ENCODE measurements around the gene KMO. TPM values are rescaled to one million over a fixed set of nuclear protein-coding genes. Genes with fewer than 3 reads are reported as not detected.

The KMO gene
- total and polyA plus RNA-seq, 2 donors (not counting 3 experiments of a cell fraction or from before 2014, with no cell fraction given) = not detected

GRCh38 chr1:241485145-241485544 is 47.0 kb upstream of the KMO start:
- no peaks in the 10 kb centered on the region for H3K27me3 ChIP-seq (ENCODE audit: control insufficient read depth in 2 of 2, insufficient read depth in 2 of 2, low read length in 2 of 2)
- CTCF ChIA-PET = interaction anchor here (0.6 to 2.0 kb wide), 40 partner anchors 9 to 1294 kb away, joined by 3 to 56 read pairs (median 5); partner anchors contain the start of gene RGS7
- POLR2A ChIA-PET = no interaction called here

More at GRCh38 chr1:241485145-241485544, 47.0 kb upstream of the KMO start:
- Histone ChIP-seq H2AFZ (ENCODE audit: low read depth, low read length) (no peak overlapping the region), H3K4me2 (ENCODE audit: insufficient read depth, low read length) (no peak overlapping the region), H3K79me2 (ENCODE audit: control insufficient read depth, insufficient read depth, low read length) (no peaks in the 10 kb centered on the region), H3K9me3 (replicated peaks; ENCODE audit: control insufficient read depth, insufficient read depth, low read length) (no peaks in the 10 kb centered on the region), H3K36me3 (ENCODE audit: control insufficient read depth in 2 of 2, extremely low read depth in 1 of 2, insufficient read depth in 2 of 2, low read length in 2 of 2) (no peaks in the 10 kb centered on the region), H3K4me3 (replicated peaks in 1 of 3; ENCODE audit: insufficient read depth in 1 of 3, low read depth in 1 of 3, low read length in 3 of 3) (no peak overlapping the region), H4K20me1 (replicated peaks; ENCODE audit: control insufficient read depth, extremely low read depth, insufficient read depth, low read length) (no peaks in the 10 kb centered on the region), H3K4me1 (ENCODE audit: control insufficient read depth, extremely low read depth, insufficient read depth, low read length) (peaks cover 40% of the 10 kb centered on the region), H3K9ac (replicated peaks; ENCODE audit: extremely low read depth, insufficient read depth, low read length) (no peak overlapping the region), H3K27ac (ENCODE audit: insufficient read depth, low read depth, low read length) (no peak overlapping the region), H3K9me1 (replicated peaks; ENCODE audit: control insufficient read depth, extremely low read depth, insufficient read depth, low read length) (no peaks in the 10 kb centered on the region)
- BruUV-seq (replicated peaks) = no TSS peak
- DNase-seq (ENCODE audit: low read depth, low spot score) (no peak), FAIRE-seq (no peak)
- TF ChIP-seq MYC (IDR thresholded peaks at IDR 0.05; ENCODE audit: low read depth, low read length) (no peak), POLR2A (IDR thresholded peaks at IDR 0.05; ENCODE audit: low read depth, low read length) (no peak), CTCF (IDR thresholded peaks at IDR 0.05; ENCODE audit: extremely low read depth in 1 of 2, insufficient read depth in 1 of 2, low read depth in 1 of 2, low read length in 2 of 2) (no peak), POLR2AphosphoS5 (IDR thresholded peaks at IDR 0.05; ENCODE audit: insufficient read depth, low read depth, low read length) (no peak), MAX (IDR thresholded peaks at IDR 0.05; ENCODE audit: insufficient read depth, insufficient read length) (no peak), GATA2 (IDR thresholded peaks at IDR 0.05; ENCODE audit: insufficient read depth, insufficient read length, low read depth, low read length) (no peak), FOS (IDR thresholded peaks at IDR 0.05; ENCODE audit: borderline replicate concordance, insufficient read depth, low read length) (no peak)
- dilution Hi-C loops (cut with MboI; ENCODE audit: extremely low pct_ligation_motif_present, low sequenced_read_pairs) = no loop called here
- intact Hi-C loops (cut with micrococcal nuclease) = loop anchor here (1.0 to 10.0 kb wide), 5 partner anchors 61 to 1450 kb away; partner anchors contain the start of gene RGS7

All from endothelial cell of umbilical vein (primary cell).